CD4-positive, alpha-beta T cell (primary cell): ENCODE measurements around the gene PTPRN2. TPM values are rescaled to one million over a fixed set of nuclear protein-coding genes. Genes with fewer than 3 reads are reported as not detected.

Experiments
- ATAC-seq: fragments of 200-7000 bp; cut with Tn5 transposase; one replicate; pipeline ENCODE4 v1.10.0; 2022; ENCODE audit warnings: mild to moderate bottlenecking; ENCODE audit not compliant: poor library complexity
- CTCF ChIA-PET: fragments of 350-600 bp; sonication (Branson Sonifier 250); formaldehyde crosslinking; loops from one replicate; lab custom pipeline; 2021; ENCODE audit warnings: antibody characterized with exemption, inconsistent platforms; lab: Charles Lee
- POLR2A ChIA-PET: fragments of 350-600 bp; sonication (Branson Sonifier 250); formaldehyde crosslinking; loops from one replicate; lab custom pipeline; 2021; ENCODE audit warnings: antibody characterized with exemption, inconsistent platforms; lab: Charles Lee
- DNase-seq, 14 experiments: peaks; one replicate each; pipeline ENCODE4 v3.0.0-alpha.2; 2013 to 2020; ENCODE audit warnings: mixed read lengths in 2 of 14
- H3K27ac ChIP-seq, 2 donors: one replicate each; pipeline versions ENCODE4 v1.5.1 to v1.7.0; 2013; ENCODE audit warnings: low read length in 2 of 2, low read depth in 1 of 2, mild to moderate bottlenecking in 1 of 2
- H3K27me3 ChIP-seq, 2 experiments: 1 replicate in 1 of 2; 2 replicates in 1 of 2; pipeline versions ENCODE4 v1.6.1 to v1.7.0; 2013; ENCODE audit warnings: low read length in 2 of 2, control low read depth in 1 of 2, mild to moderate bottlenecking in 1 of 2, moderate library complexity in 1 of 2; ENCODE audit not compliant: insufficient read depth in 2 of 2, control insufficient read depth in 1 of 2
- H3K36me3 ChIP-seq: one replicate; pipeline ENCODE4 v1.6.1; 2013; ENCODE audit warnings: low read length, control low read depth; ENCODE audit not compliant: insufficient read depth
- H3K4me1 ChIP-seq: one replicate; pipeline ENCODE4 v1.6.1; 2013; ENCODE audit warnings: low read length, control low read depth; ENCODE audit not compliant: insufficient read depth
- H3K4me3 ChIP-seq: one replicate; pipeline ENCODE4 v1.5.1; 2013; ENCODE audit warnings: mild to moderate bottlenecking, low read length, moderate library complexity
- H3K9me3 ChIP-seq, 2 experiments: 1 replicate in 1 of 2; 2 replicates in 1 of 2; pipeline versions ENCODE4 v1.6.1 to v1.7.0; 2013; ENCODE audit warnings: low read length in 2 of 2, mild to moderate bottlenecking in 2 of 2, control low read depth in 1 of 2, moderate library complexity in 1 of 2; ENCODE audit not compliant: control insufficient read depth in 1 of 2, insufficient read depth in 1 of 2
- H3K27ac Mint-ChIP-seq: one replicate; pipeline ENCODE4 v1.8.0; 2020; ENCODE audit warnings: mixed read lengths
- H3K27me3 Mint-ChIP-seq: one replicate; pipeline ENCODE4 v1.8.0; 2021; ENCODE audit warnings: mixed read lengths
- H3K36me3 Mint-ChIP-seq: one replicate; pipeline ENCODE4 v1.8.0; 2021; ENCODE audit warnings: low read depth, mixed read lengths
- H3K4me1 Mint-ChIP-seq: one replicate; pipeline ENCODE4 v1.8.0; 2021; ENCODE audit warnings: low read depth, mixed read lengths
- H3K4me3 Mint-ChIP-seq: one replicate; pipeline ENCODE4 v1.8.0; 2020; ENCODE audit warnings: mild to moderate bottlenecking, mixed read lengths
- H3K9me3 Mint-ChIP-seq: one replicate; pipeline ENCODE4 v1.8.0; 2020; ENCODE audit warnings: mixed read lengths
- intact Hi-C, 2 experiments: fragments of 100-400 bp; cut with DNase I in 1 of 2; cut with micrococcal nuclease in 1 of 2; formaldehyde crosslinking; loops; one replicate each; pipeline versions ENCODE4 v1.15.1 to v1.9.0; 2023 to 2025; cut with DNase I, micrococcal nuclease
- total RNA-seq, 174 experiments: library from RNA in 2 of 174; stranded (reverse) in 2 of 174; gene quantifications; one replicate each; pipeline ENCODE4 v1.2.3 and lab custom pipeline; 2021 to 2026
- TF ChIP-seq, protein P1 (sequence below): fragments of 200-600 bp; IDR thresholded peaks from one replicate; pipeline ENCODE4 v1.8.0; 2022; ENCODE audit warnings: antibody characterized with exemption, mild to moderate bottlenecking

Gene PTPRN2
- total RNA-seq, 2 experiments from 2014 or later, result 0.34 to 0.44 TPM

DNA sequence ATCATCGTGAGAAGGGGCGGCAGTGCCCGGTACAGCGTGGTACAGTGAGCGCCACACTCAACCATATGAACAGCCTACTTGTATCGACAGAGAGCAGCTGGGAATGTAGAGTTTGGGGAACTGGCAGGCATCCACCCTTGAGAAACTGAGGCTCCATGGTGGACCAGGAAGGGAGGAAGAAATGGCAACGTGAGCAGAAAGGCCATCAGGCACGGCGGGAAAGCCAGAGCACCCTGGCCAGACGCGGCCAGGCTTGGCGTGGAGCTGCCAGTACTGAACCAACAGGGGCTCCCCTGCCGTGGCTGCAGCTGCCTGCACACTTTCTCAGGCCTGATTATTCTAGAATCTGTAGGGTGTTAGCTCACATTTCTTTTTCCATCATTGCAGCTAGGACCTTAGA, 442.3 kb downstream of the PTPRN2 start:
- ATAC-seq (no peak), DNase-seq (no peak)
- peaks cover 2% of the 10 kb centered on the region for H3K4me1 ChIP-seq
- Mint-ChIP-seq H3K9me3 (no peaks in the 10 kb centered on the region), H3K36me3 (no peaks in the 10 kb centered on the region), H3K27ac (no peak overlapping the region), H3K4me1 (no peaks in the 10 kb centered on the region), H3K4me3 (no peak overlapping the region), H3K27me3 (no peaks in the 10 kb centered on the region)
- no peak overlapping the region for H3K27ac ChIP-seq
- CTCF ChIA-PET, result no interaction called here
- H3K4me3 ChIP-seq, result no peak overlapping the region
- peaks cover 0 to 83% of the 10 kb centered on the region in 2 experiments for H3K9me3 ChIP-seq
- H3K36me3 ChIP-seq, result no peaks in the 10 kb centered on the region
- intact Hi-C loops, result no loop called here
- TF ChIP-seq, protein P1, sequence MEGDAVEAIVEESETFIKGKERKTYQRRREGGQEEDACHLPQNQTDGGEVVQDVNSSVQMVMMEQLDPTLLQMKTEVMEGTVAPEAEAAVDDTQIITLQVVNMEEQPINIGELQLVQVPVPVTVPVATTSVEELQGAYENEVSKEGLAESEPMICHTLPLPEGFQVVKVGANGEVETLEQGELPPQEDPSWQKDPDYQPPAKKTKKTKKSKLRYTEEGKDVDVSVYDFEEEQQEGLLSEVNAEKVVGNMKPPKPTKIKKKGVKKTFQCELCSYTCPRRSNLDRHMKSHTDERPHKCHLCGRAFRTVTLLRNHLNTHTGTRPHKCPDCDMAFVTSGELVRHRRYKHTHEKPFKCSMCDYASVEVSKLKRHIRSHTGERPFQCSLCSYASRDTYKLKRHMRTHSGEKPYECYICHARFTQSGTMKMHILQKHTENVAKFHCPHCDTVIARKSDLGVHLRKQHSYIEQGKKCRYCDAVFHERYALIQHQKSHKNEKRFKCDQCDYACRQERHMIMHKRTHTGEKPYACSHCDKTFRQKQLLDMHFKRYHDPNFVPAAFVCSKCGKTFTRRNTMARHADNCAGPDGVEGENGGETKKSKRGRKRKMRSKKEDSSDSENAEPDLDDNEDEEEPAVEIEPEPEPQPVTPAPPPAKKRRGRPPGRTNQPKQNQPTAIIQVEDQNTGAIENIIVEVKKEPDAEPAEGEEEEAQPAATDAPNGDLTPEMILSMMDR, result no peak
- H3K27me3 ChIP-seq, result no peaks in the 10 kb centered on the region
- POLR2A ChIA-PET, result no interaction called here

DNA sequence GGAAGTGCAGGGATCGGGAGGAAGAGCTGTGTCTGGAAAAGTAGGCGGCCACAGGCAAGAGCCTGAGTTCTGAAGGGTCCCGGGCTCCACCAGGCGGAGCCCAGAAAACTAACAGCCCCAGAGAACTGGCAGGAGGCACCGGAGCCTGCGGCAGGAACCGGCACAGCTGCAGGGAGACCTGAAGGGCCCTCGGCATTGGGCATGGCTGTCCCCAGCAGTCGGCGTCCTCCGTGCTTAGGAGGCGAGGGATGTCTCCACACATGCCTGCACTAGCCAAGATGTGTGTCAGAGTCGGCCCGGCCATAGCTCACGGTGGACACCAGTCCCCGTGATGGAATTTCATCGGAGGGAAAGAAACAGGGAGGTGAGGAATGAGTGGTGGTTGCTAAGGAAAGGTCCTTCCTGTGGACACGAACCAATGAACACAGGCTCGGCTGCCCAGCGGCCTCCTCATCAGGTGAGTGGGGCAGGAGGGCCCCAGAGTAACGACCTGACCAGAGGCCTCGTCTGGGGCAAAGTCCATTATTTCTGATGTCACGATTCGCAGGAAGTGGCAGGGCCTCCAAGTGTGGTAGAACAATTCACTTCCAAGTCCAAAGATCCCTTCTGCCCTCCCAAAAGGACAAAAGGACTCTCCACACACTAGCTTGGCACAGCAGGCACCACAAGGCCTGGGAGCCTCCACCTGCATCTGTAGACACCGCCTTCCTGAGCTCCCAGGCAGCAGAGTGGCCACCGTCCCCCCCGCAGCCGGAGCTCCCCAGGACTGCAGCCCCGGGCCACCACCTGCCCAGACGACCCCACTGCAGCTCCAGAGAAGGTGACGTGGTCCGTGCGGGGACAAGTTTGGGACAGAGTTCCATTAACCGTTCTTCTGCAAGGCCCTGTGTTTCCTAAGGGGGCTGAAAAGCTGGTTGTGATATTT, 444.2 kb downstream of the PTPRN2 start:
- H3K27ac ChIP-seq, result no peak overlapping the region
- no peak for DNase-seq
- ATAC-seq, result no peak
- peaks cover 0 to 80% of the 10 kb centered on the region in 2 experiments for H3K9me3 ChIP-seq
- Mint-ChIP-seq H3K27me3 (no peaks in the 10 kb centered on the region), H3K4me3 (no peak overlapping the region), H3K4me1 (no peaks in the 10 kb centered on the region), H3K9me3 (no peaks in the 10 kb centered on the region), H3K27ac (no peak overlapping the region), H3K36me3 (no peaks in the 10 kb centered on the region)
- no peaks in the 10 kb centered on the region for H3K27me3 ChIP-seq
- TF ChIP-seq, protein P1, result no peak
- H3K4me3 ChIP-seq, result no peak overlapping the region
- CTCF ChIA-PET, result interaction anchor here (0.5 kb wide), 1 partner anchor 1073 kb away, joined by 3 read pairs; no protein-coding TSS in a partner anchor
- intact Hi-C loops, result no loop called here
- H3K4me1 ChIP-seq, result no peaks in the 10 kb centered on the region
- no peaks in the 10 kb centered on the region for H3K36me3 ChIP-seq
- POLR2A ChIA-PET, result no interaction called here

DNA sequence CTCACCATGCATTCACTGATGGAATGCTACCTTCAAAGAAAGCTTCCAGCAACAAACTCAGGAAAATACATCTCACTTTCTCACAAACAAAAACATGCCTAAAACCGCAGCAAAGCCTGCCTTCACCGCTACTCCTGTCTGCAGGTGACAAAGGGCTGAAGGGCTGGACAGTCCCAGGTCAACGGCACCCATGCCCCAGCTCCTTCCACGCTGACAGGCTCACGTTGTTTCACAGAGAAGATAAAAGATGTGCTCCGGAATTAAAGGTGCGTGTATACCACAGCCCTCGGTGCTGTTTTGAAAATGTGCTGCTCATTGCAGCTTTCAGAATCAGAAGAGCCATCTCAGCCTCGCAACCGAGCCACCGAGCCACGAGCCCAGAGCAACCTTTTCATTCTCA, 445.0 kb downstream of the PTPRN2 start:
- POLR2A ChIA-PET, result no interaction called here
- Mint-ChIP-seq H3K27ac (no peak overlapping the region), H3K9me3 (no peaks in the 10 kb centered on the region), H3K4me3 (no peak overlapping the region), H3K27me3 (no peaks in the 10 kb centered on the region), H3K4me1 (no peaks in the 10 kb centered on the region), H3K36me3 (no peaks in the 10 kb centered on the region)
- DNase-seq (no peak), ATAC-seq (no peak)
- TF ChIP-seq, protein P1, result no peak
- no peak overlapping the region for H3K27ac ChIP-seq
- no peaks in the 10 kb centered on the region for H3K4me1 ChIP-seq
- intact Hi-C loops, result no loop called here
- H3K27me3 ChIP-seq, result no peaks in the 10 kb centered on the region
- no peaks in the 10 kb centered on the region for H3K36me3 ChIP-seq
- H3K4me3 ChIP-seq, result no peak overlapping the region
- peaks cover 0 to 80% of the 10 kb centered on the region in 2 experiments for H3K9me3 ChIP-seq
- CTCF ChIA-PET, result no interaction called here
